ENCODE measurements around the gene UST.

The UST gene

DNA sequence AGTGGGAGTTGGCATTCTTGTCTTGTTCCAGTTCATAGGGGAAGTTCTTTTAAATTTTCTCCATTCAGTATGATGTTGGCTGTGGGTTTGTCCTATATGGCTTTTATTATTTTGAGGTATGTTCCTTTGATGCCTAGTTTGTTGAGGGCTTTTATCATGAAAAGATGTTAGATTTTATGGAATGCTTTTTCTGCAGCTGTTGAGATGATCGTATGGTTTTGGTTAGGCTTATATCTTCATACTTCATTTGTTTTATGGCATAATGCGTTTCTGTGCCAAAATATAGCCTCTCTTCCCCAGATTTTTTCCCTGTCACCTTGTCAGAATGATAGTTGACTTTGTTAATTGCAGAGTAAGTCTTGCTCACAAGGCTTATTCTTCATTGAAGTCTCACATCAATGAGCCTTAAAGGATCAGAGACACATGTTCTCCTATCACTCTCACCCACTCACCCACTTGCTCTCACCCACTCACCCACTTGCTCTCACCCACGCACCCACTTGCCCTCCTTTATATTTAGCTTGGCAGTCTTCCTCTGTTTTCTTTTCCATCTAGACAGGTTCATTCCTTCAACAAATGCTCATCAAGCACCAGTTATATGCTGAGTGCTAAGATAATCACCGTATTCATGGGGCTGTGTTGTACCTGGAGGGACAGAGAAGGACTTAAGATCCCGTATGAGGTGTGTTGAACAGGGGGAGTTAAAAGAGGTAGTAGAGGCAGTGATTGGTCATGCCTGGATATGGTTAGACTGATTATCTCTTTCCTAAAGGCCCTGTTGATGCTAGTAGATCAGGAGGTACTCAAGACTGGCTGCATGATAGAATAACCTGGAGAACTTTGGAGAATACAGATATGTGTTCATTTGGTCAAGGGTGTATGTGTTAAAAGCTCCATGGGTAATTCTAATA, 19.3 kb downstream of the UST start:
- TF ChIP-seq, protein P1, sequence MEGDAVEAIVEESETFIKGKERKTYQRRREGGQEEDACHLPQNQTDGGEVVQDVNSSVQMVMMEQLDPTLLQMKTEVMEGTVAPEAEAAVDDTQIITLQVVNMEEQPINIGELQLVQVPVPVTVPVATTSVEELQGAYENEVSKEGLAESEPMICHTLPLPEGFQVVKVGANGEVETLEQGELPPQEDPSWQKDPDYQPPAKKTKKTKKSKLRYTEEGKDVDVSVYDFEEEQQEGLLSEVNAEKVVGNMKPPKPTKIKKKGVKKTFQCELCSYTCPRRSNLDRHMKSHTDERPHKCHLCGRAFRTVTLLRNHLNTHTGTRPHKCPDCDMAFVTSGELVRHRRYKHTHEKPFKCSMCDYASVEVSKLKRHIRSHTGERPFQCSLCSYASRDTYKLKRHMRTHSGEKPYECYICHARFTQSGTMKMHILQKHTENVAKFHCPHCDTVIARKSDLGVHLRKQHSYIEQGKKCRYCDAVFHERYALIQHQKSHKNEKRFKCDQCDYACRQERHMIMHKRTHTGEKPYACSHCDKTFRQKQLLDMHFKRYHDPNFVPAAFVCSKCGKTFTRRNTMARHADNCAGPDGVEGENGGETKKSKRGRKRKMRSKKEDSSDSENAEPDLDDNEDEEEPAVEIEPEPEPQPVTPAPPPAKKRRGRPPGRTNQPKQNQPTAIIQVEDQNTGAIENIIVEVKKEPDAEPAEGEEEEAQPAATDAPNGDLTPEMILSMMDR (IDR thresholded peaks at IDR 0.05; ENCODE audit: low read depth, low read length, missing control alignments), result no peak
- Histone ChIP-seq H3K4me3 (ENCODE audit: low read depth, low read length) (no peak overlapping the region), H3K27ac (no peak overlapping the region), H3K27me3 (replicated peaks) (no peaks in the 10 kb centered on the region), H3K36me3 (replicated peaks) (no peaks in the 10 kb centered on the region)
- in situ Hi-C loops (cut with HindIII; ENCODE audit: low pct_ligation_motif_present, low sequenced_read_pairs), result no loop called here
- DNase-seq, result no peak

DNA sequence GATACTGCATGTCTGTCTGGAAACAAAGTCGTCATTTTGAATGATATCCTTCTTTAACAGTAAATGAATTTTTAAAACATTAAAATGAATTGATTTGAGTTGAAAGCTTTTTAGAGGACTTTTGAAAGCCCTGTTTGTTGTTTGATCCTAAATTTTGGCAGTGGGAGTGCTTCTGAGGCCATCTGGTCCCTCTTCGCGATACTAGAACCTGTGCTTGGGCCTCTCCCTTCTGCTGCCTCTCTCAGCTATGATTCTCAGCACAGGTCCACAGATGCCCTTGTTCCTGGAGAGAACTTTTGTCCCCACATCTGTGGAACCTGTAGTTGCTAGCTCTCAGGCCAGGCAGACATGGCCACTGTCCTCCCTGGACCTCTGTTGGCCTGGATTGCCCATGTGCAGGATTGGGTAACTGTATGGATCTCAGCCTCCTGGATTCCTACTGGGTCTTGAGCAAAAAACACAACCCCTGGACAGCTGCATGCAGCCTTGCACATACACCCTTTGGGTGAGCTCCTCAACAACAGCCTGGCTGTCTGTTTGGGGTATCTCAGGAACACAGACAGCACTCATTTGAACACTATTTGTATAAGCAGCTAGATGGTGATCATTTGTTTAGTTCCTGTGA, 21.9 kb downstream of the UST start:
- TF ChIP-seq, protein P1 (IDR thresholded peaks at IDR 0.05; ENCODE audit: low read depth, low read length, missing control alignments), result no peak
- no peaks in the 10 kb centered on the region for H3K27me3 ChIP-seq (replicated peaks)
- in situ Hi-C loops (cut with HindIII; ENCODE audit: low pct_ligation_motif_present, low sequenced_read_pairs), result no loop called here
- no peaks in the 10 kb centered on the region for H3K36me3 ChIP-seq (replicated peaks)
- no peak overlapping the region for H3K27ac ChIP-seq
- H3K4me3 ChIP-seq (ENCODE audit: low read depth, low read length), result no peak overlapping the region
- no peak for DNase-seq

DNA sequence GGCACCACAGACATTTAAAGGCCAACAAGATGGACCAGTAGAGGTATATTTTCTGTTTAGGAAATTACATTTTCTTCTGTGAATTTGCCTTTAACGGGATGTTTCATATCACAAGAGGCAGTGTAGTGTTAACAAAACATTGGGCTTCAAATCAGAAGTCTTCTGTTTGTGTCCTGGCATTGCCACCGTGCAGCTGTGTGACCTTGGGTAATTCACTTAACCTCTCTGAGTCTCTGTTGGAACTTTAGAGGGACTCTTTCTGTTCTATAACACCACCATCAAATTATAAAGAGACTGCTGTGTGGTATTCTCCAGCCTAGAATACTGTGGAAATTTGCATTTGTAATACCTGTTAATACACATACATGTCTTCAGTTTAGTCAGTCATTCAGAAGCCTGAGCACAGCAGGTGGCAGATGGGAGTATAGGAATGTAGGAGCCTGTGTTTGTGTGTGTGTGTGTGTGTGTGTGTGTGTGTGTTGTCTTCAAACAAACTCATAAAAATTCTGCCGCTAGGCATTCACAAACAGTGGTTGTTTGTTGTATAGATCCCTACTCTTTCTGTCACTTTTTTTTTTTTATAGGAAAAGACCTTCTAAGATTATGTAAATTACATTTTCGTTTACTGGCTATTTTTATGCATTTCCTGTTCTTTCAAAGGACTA, 22.6 kb downstream of the UST start:
- no peak for DNase-seq
- Histone ChIP-seq H3K4me3 (ENCODE audit: low read depth, low read length) (no peak overlapping the region), H3K27ac (no peak overlapping the region), H3K27me3 (replicated peaks) (no peaks in the 10 kb centered on the region), H3K36me3 (replicated peaks) (no peaks in the 10 kb centered on the region)
- TF ChIP-seq, protein P1 (IDR thresholded peaks at IDR 0.05; ENCODE audit: low read depth, low read length, missing control alignments), result no peak
- in situ Hi-C loops (cut with HindIII; ENCODE audit: low pct_ligation_motif_present, low sequenced_read_pairs), result no loop called here

DNA sequence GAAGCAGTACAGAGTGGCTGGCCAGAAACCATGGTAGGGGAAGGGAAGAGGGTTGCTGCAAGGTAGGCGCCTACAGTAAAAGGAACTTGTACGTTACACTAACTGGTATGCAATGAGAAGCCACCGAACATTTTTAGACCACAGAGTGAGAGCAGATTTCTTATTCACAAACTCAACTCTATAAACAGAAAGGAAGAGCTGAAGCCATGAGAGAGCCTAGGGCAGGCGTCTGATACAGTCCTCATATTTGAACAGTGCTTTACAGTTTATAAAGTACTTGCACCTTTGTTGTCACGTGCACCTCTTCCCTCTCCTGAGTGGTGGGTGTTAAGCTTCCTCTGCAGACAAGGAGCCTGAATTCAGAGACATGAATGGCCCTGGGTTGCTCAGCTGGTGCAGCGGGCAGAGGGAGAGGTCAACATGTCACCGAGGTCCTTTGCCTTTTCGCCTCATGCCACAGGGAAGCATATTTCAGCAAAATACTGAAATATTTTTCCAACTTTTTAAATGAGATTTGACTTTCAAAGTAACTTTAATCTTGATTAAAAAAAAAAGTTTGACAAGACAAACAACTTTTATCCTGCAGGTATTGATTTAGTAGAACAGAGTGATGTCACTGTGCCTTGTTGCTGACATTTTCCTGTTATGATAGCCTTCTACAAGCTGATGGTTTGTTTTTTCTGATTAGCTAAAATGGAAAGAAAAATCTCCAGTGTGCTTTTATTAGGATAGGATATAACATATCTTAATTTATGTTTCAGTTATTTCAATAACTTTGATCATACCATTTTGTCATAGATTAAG, 23.8 kb downstream of the UST start:
- H3K4me3 ChIP-seq (ENCODE audit: low read depth, low read length), result no peak overlapping the region
- no peak for DNase-seq
- in situ Hi-C loops (cut with HindIII; ENCODE audit: low pct_ligation_motif_present, low sequenced_read_pairs), result no loop called here
- H3K27me3 ChIP-seq (replicated peaks), result no peaks in the 10 kb centered on the region
- TF ChIP-seq, protein P1 (IDR thresholded peaks at IDR 0.05; ENCODE audit: low read depth, low read length, missing control alignments), result no peak
- no peaks in the 10 kb centered on the region for H3K36me3 ChIP-seq (replicated peaks)
- no peak overlapping the region for H3K27ac ChIP-seq

DNA sequence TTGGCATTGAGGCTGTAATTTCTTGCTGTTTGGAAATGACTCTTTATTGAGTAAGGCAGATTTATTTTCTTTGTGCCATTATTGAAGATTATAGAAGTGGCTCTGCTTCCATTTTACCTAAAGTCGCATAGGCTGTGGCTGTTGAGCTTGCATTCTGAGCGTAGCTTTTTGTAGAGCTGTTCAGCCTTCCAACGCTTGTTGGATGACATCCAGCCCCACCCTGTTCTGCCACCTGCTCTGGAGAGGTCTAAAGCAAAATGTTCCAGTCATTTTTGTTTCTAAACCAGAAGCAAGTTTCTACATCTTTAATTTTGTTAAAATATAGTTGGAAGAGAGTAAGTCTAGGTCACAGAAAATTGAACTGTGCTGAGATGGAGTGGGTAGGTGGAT, 24.4 kb downstream of the UST start:
- Histone ChIP-seq H3K4me3 (ENCODE audit: low read depth, low read length) (no peak overlapping the region), H3K27me3 (replicated peaks) (no peaks in the 10 kb centered on the region), H3K27ac (no peak overlapping the region), H3K36me3 (replicated peaks) (no peaks in the 10 kb centered on the region)
- no peak for DNase-seq
- in situ Hi-C loops (cut with HindIII; ENCODE audit: low pct_ligation_motif_present, low sequenced_read_pairs), result no loop called here
- TF ChIP-seq, protein P1 (IDR thresholded peaks at IDR 0.05; ENCODE audit: low read depth, low read length, missing control alignments), result no peak
